WERI-Rb-1 (cell line): Measurements from ENCODE around the gene APBB1IP.

Source experiments
- DNase-seq: peaks from one replicate; pipeline ENCODE4 v3.0.0-alpha.2; 2020
- H3K27ac ChIP-seq: fragments of 250-450 bp; sonication (Bioruptor Pico); 2 replicates; pipeline ENCODE4 v1.5.1; 2020; ENCODE audit warnings: mild to moderate bottlenecking, moderate library complexity
- H3K27me3 ChIP-seq: fragments of 250-450 bp; sonication (Bioruptor Pico); 2 replicates; pipeline ENCODE4 v1.5.1; 2021; ENCODE audit warnings: mild to moderate bottlenecking, low read depth, moderate library complexity; ENCODE audit not compliant: insufficient read depth, severe bottlenecking
- H3K36me3 ChIP-seq: fragments of 250-450 bp; sonication (Bioruptor Pico); 2 replicates; pipeline ENCODE4 v1.5.1; 2020; ENCODE audit warnings: mild to moderate bottlenecking, moderate library complexity
- H3K4me3 ChIP-seq: 2 replicates; pipeline ENCODE4 v1.5.1; 2011; ENCODE audit warnings: low read depth, mild to moderate bottlenecking, control low read depth, low read length
- H3K9me3 ChIP-seq: fragments of 250-450 bp; sonication (Bioruptor Pico); 2 replicates; pipeline ENCODE4 v1.5.1; 2021; ENCODE audit warnings: mild to moderate bottlenecking, moderate library complexity; ENCODE audit not compliant: severe bottlenecking
- TF ChIP-seq, protein P1 (sequence below): IDR thresholded peaks from 2 replicates; pipeline ENCODE4 v1.5.1; 2011; ENCODE audit warnings: low read depth, mild to moderate bottlenecking, control low read depth, inconsistent platforms, low read length

Gene APBB1IP

DNA sequence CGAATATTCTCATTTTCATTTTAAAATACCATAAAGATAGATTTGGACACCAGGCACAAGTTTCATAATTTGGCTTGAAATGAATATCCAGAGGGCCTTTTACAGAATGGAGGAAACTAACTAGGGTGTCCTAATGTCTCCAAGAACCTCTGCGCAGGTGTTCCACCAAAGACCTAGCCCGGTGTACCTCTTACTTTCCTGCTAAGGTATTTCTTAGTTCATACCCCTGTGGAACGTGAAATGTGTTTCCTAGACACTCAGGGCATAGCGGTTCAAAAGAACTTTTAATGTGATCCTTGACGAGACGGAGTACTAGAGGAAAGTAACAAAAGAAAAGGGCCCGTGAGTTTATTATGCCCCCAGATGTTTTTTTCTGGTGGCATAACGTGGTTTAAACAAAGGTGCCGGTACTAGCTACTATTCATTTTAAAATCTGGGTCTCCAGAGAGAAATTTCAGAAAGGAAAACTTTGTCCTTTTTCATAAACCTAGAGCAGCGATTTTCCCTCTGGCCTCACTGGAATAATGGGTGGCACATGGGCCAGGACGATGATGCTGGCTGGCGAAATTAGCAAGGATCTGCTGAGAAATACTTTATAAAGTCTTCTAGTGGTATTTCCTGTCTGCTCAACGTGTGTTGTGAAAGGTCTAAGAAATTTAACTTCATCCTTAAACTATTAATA lies 1.4 kb downstream of the APBB1IP start:
- no peak overlapping the region for H3K27ac ChIP-seq

DNA sequence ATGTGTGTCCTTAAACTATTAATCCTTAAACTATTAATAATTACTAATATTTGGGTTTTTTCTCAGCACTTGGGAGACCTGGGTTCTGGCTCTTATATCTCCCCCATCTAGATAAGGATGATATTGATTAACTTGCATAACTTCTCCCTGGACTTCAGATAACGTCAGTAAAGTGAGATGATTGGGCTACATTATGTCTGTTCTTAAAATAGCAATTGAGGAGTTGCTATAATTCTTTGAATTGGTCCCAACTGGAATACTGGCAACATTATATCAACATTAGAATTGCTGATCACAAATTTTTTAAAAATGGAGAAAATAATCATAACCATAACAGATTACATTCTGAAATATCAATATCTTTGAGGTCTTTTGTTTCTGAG lies 1.9 kb downstream of the APBB1IP start:
- no peak overlapping the region for H3K27ac ChIP-seq
- H3K4me3 ChIP-seq, result no peak overlapping the region
- TF ChIP-seq, protein P1, sequence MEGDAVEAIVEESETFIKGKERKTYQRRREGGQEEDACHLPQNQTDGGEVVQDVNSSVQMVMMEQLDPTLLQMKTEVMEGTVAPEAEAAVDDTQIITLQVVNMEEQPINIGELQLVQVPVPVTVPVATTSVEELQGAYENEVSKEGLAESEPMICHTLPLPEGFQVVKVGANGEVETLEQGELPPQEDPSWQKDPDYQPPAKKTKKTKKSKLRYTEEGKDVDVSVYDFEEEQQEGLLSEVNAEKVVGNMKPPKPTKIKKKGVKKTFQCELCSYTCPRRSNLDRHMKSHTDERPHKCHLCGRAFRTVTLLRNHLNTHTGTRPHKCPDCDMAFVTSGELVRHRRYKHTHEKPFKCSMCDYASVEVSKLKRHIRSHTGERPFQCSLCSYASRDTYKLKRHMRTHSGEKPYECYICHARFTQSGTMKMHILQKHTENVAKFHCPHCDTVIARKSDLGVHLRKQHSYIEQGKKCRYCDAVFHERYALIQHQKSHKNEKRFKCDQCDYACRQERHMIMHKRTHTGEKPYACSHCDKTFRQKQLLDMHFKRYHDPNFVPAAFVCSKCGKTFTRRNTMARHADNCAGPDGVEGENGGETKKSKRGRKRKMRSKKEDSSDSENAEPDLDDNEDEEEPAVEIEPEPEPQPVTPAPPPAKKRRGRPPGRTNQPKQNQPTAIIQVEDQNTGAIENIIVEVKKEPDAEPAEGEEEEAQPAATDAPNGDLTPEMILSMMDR, result no peak
- no peaks in the 10 kb centered on the region for H3K27me3 ChIP-seq
- H3K9me3 ChIP-seq, result no peaks in the 10 kb centered on the region
- no peak for DNase-seq
- H3K36me3 ChIP-seq, result no peaks in the 10 kb centered on the region

More for the DNA sequence above, 1.4 kb downstream of the APBB1IP start:
- DNase-seq, result no peak
- TF ChIP-seq, protein P1, result no peak
- Histone ChIP-seq H3K9me3 (no peaks in the 10 kb centered on the region), H3K4me3 (no peak overlapping the region), H3K36me3 (no peaks in the 10 kb centered on the region), H3K27me3 (no peaks in the 10 kb centered on the region)

DNA sequence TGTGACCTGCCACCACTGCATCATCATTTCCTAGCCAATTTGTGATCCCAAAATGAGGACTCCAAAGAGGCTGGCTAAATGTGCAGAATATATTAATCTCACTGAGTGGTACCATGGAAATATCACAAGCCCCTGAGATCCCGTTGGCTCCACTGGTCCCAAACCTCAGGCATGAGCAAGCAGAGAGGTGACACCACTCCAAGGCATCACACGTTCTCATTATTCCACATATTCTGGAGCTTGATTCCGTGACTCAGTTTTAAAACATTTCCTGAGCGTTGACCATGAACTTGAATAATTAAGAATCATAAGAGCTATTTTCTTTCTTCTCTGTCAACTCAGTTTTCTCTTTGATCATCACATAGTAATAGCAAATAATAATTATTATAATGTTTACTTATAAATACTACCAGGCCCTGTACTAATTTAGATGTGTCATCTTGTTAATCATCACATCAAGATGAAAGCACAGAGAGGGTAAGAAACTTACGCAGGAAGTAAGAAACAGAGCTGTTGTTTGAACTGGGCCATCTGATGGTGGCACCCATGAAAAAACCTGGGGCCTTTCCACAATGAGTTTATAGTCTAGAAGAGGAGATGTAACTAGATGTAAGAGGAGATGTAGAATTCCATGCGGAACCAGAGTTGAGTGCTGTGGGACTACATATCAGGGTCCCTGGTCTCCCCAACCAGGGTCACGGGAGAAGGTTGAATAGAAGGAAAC lies 3.5 kb downstream of the APBB1IP start:
- Histone ChIP-seq H3K27ac (no peak overlapping the region), H3K9me3 (no peaks in the 10 kb centered on the region), H3K4me3 (no peak overlapping the region), H3K27me3 (no peaks in the 10 kb centered on the region), H3K36me3 (no peaks in the 10 kb centered on the region)
- TF ChIP-seq, protein P1, result no peak
- no peak for DNase-seq

DNA sequence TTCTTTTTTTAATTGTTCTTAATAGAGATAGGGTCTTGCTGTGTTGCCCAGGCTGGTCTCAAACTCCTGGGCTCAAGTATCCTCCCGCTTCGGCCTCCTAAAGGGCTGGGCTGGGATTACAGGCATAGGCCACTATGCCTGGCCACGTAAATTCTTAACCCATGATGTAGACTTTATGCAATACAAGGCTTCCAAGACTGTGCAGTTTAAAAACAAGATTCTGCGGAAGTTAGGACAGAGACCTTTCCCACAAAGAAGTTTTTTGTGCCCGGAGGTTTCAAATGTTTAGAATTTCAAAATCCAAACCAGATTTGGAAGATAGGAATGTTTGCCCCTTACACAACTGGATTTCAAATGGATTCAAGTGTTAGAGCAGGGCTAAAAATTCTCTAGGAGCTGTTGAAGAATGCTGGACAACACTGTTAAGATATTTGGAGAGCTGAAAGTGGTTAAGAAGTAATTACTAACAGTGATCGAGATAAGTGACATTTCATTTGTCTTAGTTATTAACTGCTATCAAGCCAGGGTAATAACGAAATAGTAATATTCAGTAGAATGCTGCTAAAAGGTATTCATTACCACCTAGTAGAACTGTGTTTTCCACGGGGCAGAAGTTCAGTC lies 7.4 kb downstream of the APBB1IP start:
- no peak for DNase-seq
- no peaks in the 10 kb centered on the region for H3K27me3 ChIP-seq
- no peaks in the 10 kb centered on the region for H3K36me3 ChIP-seq
- no peak overlapping the region for H3K4me3 ChIP-seq
- no peak overlapping the region for H3K27ac ChIP-seq
- TF ChIP-seq, protein P1, result no peak
- H3K9me3 ChIP-seq, result no peaks in the 10 kb centered on the region

DNA sequence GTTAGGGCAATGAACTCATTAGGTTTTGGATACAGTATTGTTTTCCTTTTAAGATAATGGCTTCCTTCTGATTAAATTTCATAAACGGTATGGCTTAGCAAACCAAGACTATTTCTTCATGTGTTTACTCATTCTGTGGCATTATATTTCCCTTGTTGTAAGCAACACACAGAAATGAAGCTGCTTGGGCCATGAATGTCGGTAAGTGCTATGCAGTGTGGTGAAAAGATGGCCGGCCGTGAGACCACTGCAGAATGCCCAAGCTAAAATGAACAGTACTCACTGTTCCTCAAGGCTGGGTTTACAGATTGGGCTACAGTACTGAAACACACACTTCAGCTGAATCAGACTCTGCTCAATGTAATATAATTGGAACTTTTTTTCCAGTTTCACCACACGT lies 8.1 kb downstream of the APBB1IP start:
- H3K27ac ChIP-seq, result no peak overlapping the region
- TF ChIP-seq, protein P1, result no peak
- H3K9me3 ChIP-seq, result no peaks in the 10 kb centered on the region
- H3K27me3 ChIP-seq, result no peaks in the 10 kb centered on the region
- H3K4me3 ChIP-seq, result no peak overlapping the region
- DNase-seq, result no peak
- no peaks in the 10 kb centered on the region for H3K36me3 ChIP-seq
